ENCODE data around the gene AKAP7. TPM values are rescaled to one million over a fixed set of nuclear protein-coding genes. Genes with fewer than 3 reads are reported as not detected.

AKAP7 gene
- total RNA-seq, 2 experiments from 2014 or later: 6.2 to 6.5 TPM

- H3K27me3 Mint-ChIP-seq: no peaks in the 10 kb centered on the region
- CTCF ChIA-PET: interaction anchor here (1.4 to 2.9 kb wide), 3 partner anchors 11 to 82 kb away, joined by 3 to 15 read pairs (median 7); no protein-coding TSS in a partner anchor
- POLR2A ChIA-PET: interaction anchor here (0.6 to 1.7 kb wide), 2 partner anchors 15 to 355 kb away, joined by 3 to 5 read pairs; partner anchors contain the start of gene ENPP3
- peaks cover 5% of the 10 kb centered on the region for H3K9me3 Mint-ChIP-seq
- intact Hi-C loops (cut with micrococcal nuclease): no loop called here
- peaks cover 17% of the 10 kb centered on the region for H3K36me3 Mint-ChIP-seq (ENCODE audit: low read depth)
- peak overlapping the region; percentile 96 for H3K27ac Mint-ChIP-seq
- TF ChIP-seq CTCF (IDR thresholded peaks at IDR 0.05): no peak
- peak overlapping the region; percentile 63 for H3K4me3 Mint-ChIP-seq
- peak; percentile 94 for ATAC-seq
- DNase-seq: peak; percentile 81
- H3K4me1 Mint-ChIP-seq (ENCODE audit: low read depth): peaks cover 37% of the 10 kb centered on the region
Measured at GRCh38 chr6:131281471-131282270, 146.4 kb downstream of the AKAP7 start.

- Mint-ChIP-seq H3K27ac (no peak overlapping the region), H3K4me1 (ENCODE audit: low read depth) (peaks cover 35% of the 10 kb centered on the region), H3K4me3 (no peak overlapping the region), H3K36me3 (ENCODE audit: low read depth) (peaks cover 22% of the 10 kb centered on the region), H3K9me3 (peaks cover 5% of the 10 kb centered on the region), H3K27me3 (no peaks in the 10 kb centered on the region)
- intact Hi-C loops (cut with micrococcal nuclease): no loop called here
- ATAC-seq (no peak), DNase-seq (no peak)
- ChIA-PET CTCF (interaction anchor here (1.4 to 2.9 kb wide), 5 partner anchors 11 to 347 kb away, joined by 3 to 15 read pairs (median 7); no protein-coding TSS in a partner anchor), POLR2A (interaction anchor here (1.0 kb wide), 1 partner anchor 89 kb away, joined by 3 read pairs; no protein-coding TSS in a partner anchor)
- no peak for TF ChIP-seq CTCF (IDR thresholded peaks at IDR 0.05)
Measured at GRCh38 chr6:131282365-131282764, 147.1 kb downstream of the AKAP7 start.

GRCh38 chr6:131283466-131284175 lies 148.4 kb downstream of the AKAP7 start:
- ChIA-PET POLR2A (no interaction called here), CTCF (interaction anchor here (1.4 to 1.7 kb wide), 4 partner anchors 25 to 345 kb away, joined by 3 to 7 read pairs (median 6); no protein-coding TSS in a partner anchor)
- no peak for TF ChIP-seq CTCF (IDR thresholded peaks at IDR 0.05)
- Mint-ChIP-seq H3K9me3 (peaks cover 4% of the 10 kb centered on the region), H3K27me3 (no peaks in the 10 kb centered on the region), H3K27ac (no peak overlapping the region), H3K36me3 (ENCODE audit: low read depth) (peaks cover 23% of the 10 kb centered on the region), H3K4me3 (no peak overlapping the region), H3K4me1 (ENCODE audit: low read depth) (peaks cover 31% of the 10 kb centered on the region)
- intact Hi-C loops (cut with micrococcal nuclease): no loop called here
- ATAC-seq (no peak), DNase-seq (no peak)

- no peak for DNase-seq
- Mint-ChIP-seq H3K4me3 (no peak overlapping the region), H3K4me1 (ENCODE audit: low read depth) (peaks cover 26% of the 10 kb centered on the region), H3K36me3 (ENCODE audit: low read depth) (peaks cover 14% of the 10 kb centered on the region), H3K27ac (no peak overlapping the region), H3K9me3 (no peaks in the 10 kb centered on the region), H3K27me3 (no peaks in the 10 kb centered on the region)
- ATAC-seq: no peak
- TF ChIP-seq CTCF (IDR thresholded peaks at IDR 0.05): no peak
- ChIA-PET CTCF (interaction anchor here (1.1 to 1.4 kb wide), 2 partner anchors 27 to 248 kb away, joined by 3 read pairs; no protein-coding TSS in a partner anchor), POLR2A (no interaction called here)
- intact Hi-C loops (cut with micrococcal nuclease): no loop called here
Measured at GRCh38 chr6:131285548-131285947, 150.3 kb downstream of the AKAP7 start.

All from activated CD8-positive, alpha-beta T cell treated with anti-CD3 and anti-CD28 coated beads for 36 hours (primary cell).